Activated naive CD4-positive, alpha-beta T cell treated with anti-CD3 and anti-CD28 coated beads, Interleukin-2, amount 10 ng/mL, durations not matched to agents 5 hours and 36 hours (primary cell): Measurements from ENCODE around the gene REX1BD. TPM values are rescaled to one million over a fixed set of nuclear protein-coding genes. Genes with fewer than 3 reads are reported as not detected.

Experiments used
- total RNA-seq, 2 experiments: library from RNA; stranded (reverse); gene quantifications; one replicate each; pipeline ENCODE4 v1.2.3, GENCODE V29; 2021

REX1BD gene
- 10 to 100 TPM; 90.3 to 91.7 TPM for total RNA-seq

DNA sequence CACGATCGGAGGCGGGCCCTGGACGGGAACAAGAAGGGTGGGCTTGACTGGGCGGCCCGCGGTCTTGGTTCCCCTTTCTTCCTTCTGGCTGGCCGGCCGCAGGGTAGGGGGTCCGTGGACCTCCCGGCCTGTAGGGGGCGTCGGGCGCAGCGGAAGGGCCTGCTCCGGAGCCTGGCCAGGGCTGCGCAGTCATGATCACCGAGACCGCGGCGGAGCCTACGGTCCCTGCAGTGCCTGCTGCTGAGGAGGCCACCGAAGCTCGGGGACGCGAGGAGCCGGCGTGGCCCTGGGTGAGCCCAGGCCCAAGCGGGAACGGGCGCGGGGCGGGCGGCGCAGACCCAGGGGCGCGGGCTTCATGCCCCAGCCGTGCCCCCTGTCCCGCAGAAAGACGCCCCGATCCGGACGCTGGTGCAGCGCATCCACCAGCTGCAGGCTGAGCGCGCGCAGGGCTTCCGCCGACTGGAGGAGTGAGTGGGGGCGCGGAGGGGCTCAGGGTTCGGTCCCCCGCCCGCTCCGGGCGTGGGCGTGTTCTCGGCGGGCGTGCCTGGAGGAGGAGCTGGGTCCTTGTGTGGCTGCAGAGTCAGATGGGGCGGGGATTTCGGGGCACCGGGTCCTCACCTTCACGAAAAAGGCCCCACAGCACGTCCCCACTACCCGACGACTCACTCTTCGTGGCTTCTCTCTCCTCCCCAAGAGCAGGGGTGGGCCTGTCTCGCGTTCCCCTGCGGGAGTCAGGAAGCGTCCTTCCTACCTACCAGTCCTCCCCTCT lies at the start of gene REX1BD:
TSS of gene REX1BD (plus strand) at position 188 of the 769 bp plus-strand sequence. CDS start at position 192, 4 bp downstream.

GRCh38 chr19:18542941-18543813 lies 45.4 kb upstream of the REX1BD start, which contains the start of gene FKBP8:
Gene FKBP8, minus strand, starts transcription at chr19:18543573. Its CDS starts 1,603 bp downstream, at chr19:18541970.

GRCh38 chr19:18557411-18558201 lies 31.0 kb upstream of the REX1BD start, which contains the start of gene KXD1:
Gene KXD1, plus strand, starts transcription at chr19:18557870. Its CDS starts 4,187 bp downstream, at chr19:18562057.

DNA sequence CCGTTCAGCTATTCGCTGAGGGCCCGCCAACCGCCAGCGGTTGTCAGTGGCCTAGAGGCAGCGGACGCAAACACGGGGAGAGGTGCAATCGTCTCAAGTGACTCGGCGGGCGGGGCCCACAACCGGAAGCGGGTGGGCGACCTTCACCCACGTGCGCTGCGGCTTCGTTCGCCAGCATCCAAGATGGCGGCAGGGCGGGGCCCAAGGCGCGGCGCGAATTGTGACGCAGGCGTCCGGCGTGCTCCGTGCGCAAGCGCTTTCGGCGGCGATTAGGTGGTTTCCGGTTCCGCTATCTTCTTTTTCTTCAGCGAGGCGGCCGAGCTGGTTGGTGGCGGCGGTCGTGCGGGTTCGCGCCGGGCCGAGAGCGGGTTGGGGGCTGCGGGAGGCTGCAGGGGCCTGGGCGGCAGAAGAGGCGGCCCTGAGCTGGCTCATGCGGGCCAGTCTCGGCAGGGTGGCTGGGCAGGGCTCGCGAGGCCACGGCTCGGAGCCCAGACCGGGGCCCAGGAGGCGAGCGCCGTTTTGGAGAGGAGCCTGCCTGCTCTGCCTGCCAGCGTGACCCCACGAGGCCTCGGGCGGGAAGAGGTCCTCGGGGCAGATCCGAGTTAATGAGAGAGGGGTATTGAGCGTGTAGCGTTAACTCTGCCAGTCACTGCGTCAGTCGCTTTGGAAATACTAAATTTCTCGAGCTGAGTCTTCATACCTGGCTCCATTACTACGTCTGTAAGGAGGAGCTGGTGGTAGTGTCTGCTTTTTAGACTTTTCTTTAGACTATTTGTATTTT lies 16.8 kb upstream of the REX1BD start, which contains the start of gene UBA52:
TSS of gene UBA52 (plus strand) at position 294 of the 781 bp plus-strand sequence. CDS start 1,444 bp downstream, outside the sequence.

GRCh38 chr19:18606281-18607225 lies 18.0 kb downstream of the REX1BD start, which contains the start of gene CRLF1:
Gene CRLF1, minus strand, starts transcription at chr19:18606799. Its CDS starts 143 bp downstream, at chr19:18606656.

GRCh38 chr19:18612772-18613588 lies 24.4 kb downstream of the REX1BD start, which contains the start of gene TMEM59L:
Gene TMEM59L, plus strand, starts transcription at chr19:18612870. Its CDS starts 89 bp downstream, at chr19:18612959.

DNA sequence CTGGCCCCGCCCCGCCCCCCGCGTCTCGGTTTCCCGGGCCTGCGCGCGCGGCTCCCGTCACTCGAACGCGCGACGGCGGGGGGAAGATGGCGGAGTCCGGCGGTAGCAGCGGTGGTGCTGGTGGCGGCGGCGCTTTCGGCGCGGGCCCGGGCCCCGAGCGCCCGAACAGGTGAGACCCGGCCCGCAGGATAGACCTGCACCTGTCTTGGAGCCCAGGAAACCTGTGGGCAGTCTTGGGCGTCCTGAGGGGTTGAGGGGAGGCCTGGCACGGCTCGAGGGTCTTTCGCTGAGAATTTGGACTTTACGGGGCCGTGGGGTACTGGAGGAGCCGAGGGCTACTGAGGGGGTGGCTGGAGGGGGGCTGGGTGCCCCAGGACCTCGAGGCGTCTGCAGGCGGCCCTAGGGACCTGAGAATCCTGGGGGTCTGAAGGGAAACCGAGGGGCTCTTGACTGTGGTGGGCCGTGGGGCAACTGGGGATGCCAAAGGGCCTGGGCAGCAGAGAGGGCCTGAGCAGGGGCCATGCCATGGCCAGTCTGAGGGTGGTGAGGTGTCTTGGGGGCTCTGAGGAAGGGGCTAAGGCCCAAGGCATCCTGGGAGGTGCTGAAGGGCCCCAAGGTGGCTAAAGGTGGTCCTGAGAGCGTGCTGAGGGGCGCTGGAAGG lies 48.5 kb downstream of the REX1BD start, which contains the start of gene KLHL26:
TSS of gene KLHL26 (plus strand) at position 60 of the 661 bp plus-strand sequence. CDS start at position 87, 27 bp downstream.

Other genes with a start within 250 kb of the REX1BD start
- gene PGPEP1, start 248.2 kb upstream of the REX1BD start, total RNA-seq, result 10 to 100 TPM; 34.5 to 36.7 TPM
- not detected for gene GDF15, start 202.6 kb upstream of the REX1BD start, total RNA-seq
- under 1 TPM; 0.10 to 0.28 TPM for gene LRRC25, start 191.2 kb upstream of the REX1BD start, total RNA-seq
- gene SSBP4, start 169.4 kb upstream of the REX1BD start, total RNA-seq, result 100 to 1,000 TPM; 122 to 136 TPM
- 10 to 100 TPM; 14.9 to 17.9 TPM for gene ISYNA1, start 150.7 kb upstream of the REX1BD start, total RNA-seq
- gene ELL, start 66.7 kb upstream of the REX1BD start, total RNA-seq, result 10 to 100 TPM; 19.9 to 23.0 TPM
- gene FKBP8, start 45.2 kb upstream of the REX1BD start, total RNA-seq, result 100 to 1,000 TPM; 208 to 209 TPM
- 10 to 100 TPM; 85.7 to 91.4 TPM for gene KXD1, start 30.9 kb upstream of the REX1BD start, total RNA-seq
- 1,000 to 10,000 TPM; 1,957 to 1,980 TPM for gene UBA52, start 16.9 kb upstream of the REX1BD start, total RNA-seq
- gene CRLF1, start 18.0 kb downstream of the REX1BD start, total RNA-seq, result not detected
- gene TMEM59L, start 24.1 kb downstream of the REX1BD start, total RNA-seq, result under 1 TPM in 1 of 2 experiments, not detected in 1; 0.15 TPM
- 10 to 100 TPM in 1 of 2 experiments, 1 to 10 TPM in 1; 9.8 to 10.5 TPM for gene KLHL26, start 48.2 kb downstream of the REX1BD start, total RNA-seq
- 1 to 10 TPM; 9.4 to 9.7 TPM for gene CRTC1, start 94.9 kb downstream of the REX1BD start, total RNA-seq
- not detected for gene COMP, start 202.5 kb downstream of the REX1BD start, total RNA-seq
- gene UPF1, start 243.2 kb downstream of the REX1BD start, total RNA-seq, result 10 to 100 TPM; 76.8 to 82.2 TPM